IMR-90 (cell line): ENCODE measurements around the gene MAPRE2. TPM values are rescaled to one million over a fixed set of nuclear protein-coding genes. Genes with fewer than 3 reads are reported as not detected.

Source experiments
- ATAC-seq: fragments of 200-7000 bp; cut with Tn5 transposase; 2 replicates; pipeline ENCODE4 v1.9.1; 2020; ENCODE audit warnings: low read depth, mild to moderate bottlenecking, moderate library complexity
- BruUV-seq: library from RNA; stranded (reverse); fragments of 400-500 nt; replicated peaks from 2 replicates; lab custom pipeline; 2021; lab: Mats Ljungman, UMichigan
- CTCF ChIA-PET: fragments of 300-600 bp; formaldehyde crosslinking; extraction: SDS; loops from one replicate; lab custom pipeline; 2021; ENCODE audit warnings: antibody characterized with exemption; lab: Yijun Ruan, JAX
- POLR2A ChIA-PET: fragments of 300-600 bp; sonication (Branson Sonifier 250); formaldehyde crosslinking; loops from one replicate; lab custom pipeline; 2022; ENCODE audit warnings: antibody characterized with exemption; ENCODE audit not compliant: unreplicated experiment; lab: Charles Lee
- DNase-seq: peaks from one replicate; pipeline ENCODE4 v3.0.0; 2013
- H2AFZ ChIP-seq: replicated peaks from 2 replicates; pipeline ENCODE3; 2013; ENCODE audit warnings: low read length, mild to moderate bottlenecking; ENCODE audit not compliant: poor library complexity
- H2AK5ac ChIP-seq: 2 replicates; pipeline ENCODE4 v1.6.1; 2013; ENCODE audit warnings: low read depth, low read length, inconsistent platforms
- H2AK9ac ChIP-seq: replicated peaks from 2 replicates; pipeline ENCODE3; 2013; ENCODE audit warnings: mild to moderate bottlenecking, low read depth, low read length, moderate library complexity; ENCODE audit not compliant: poor library complexity
- H2BK120ac ChIP-seq: 2 replicates; pipeline ENCODE4 v1.6.1; 2013; ENCODE audit warnings: low read depth, low read length, inconsistent platforms
- H2BK15ac ChIP-seq: 3 replicates; pipeline ENCODE4 v1.6.1; 2013; ENCODE audit warnings: low read depth, low read length, inconsistent platforms
- H2BK20ac ChIP-seq: 2 replicates; pipeline ENCODE4 v1.6.1; 2013; ENCODE audit warnings: low read depth, mild to moderate bottlenecking, inconsistent platforms, low read length, moderate library complexity
- H2BK5ac ChIP-seq: 2 replicates; pipeline ENCODE4 v1.6.1; 2013; ENCODE audit warnings: mild to moderate bottlenecking, low read depth, low read length, inconsistent platforms; ENCODE audit not compliant: poor library complexity, severe bottlenecking
- H3K14ac ChIP-seq: replicated peaks from 2 replicates; pipeline ENCODE4 v1.6.1; 2013; ENCODE audit warnings: low read depth, low read length, inconsistent platforms
- H3K18ac ChIP-seq: 2 replicates; pipeline ENCODE4 v1.6.1; 2013; ENCODE audit warnings: low read depth, low read length, control low read depth
- H3K23ac ChIP-seq: 2 replicates; pipeline ENCODE4 v1.6.1; 2013; ENCODE audit warnings: low read depth, low read length, inconsistent platforms
- H3K27ac ChIP-seq: 2 replicates; pipeline ENCODE4 v1.5.1; 2013; ENCODE audit warnings: mild to moderate bottlenecking, control low read depth, low read length; ENCODE audit not compliant: insufficient read depth
- H3K27me3 ChIP-seq: 2 replicates; pipeline ENCODE4 v1.6.1; 2013; ENCODE audit warnings: low read length; ENCODE audit not compliant: control insufficient read depth, insufficient read depth
- H3K36me3 ChIP-seq: 2 replicates; pipeline ENCODE4 v1.6.1; 2013; ENCODE audit warnings: low read length, mixed read lengths; ENCODE audit not compliant: control insufficient read depth, insufficient read depth
- H3K4ac ChIP-seq: 2 replicates; pipeline ENCODE4 v1.6.1; 2013; ENCODE audit warnings: low read depth, low read length, inconsistent platforms
- H3K4me1 ChIP-seq: 2 replicates; pipeline ENCODE4 v1.6.1; 2013; ENCODE audit warnings: low read length, mixed read lengths; ENCODE audit not compliant: control insufficient read depth, insufficient read depth
- H3K4me2 ChIP-seq: 2 replicates; pipeline ENCODE4 v1.6.1; 2013; ENCODE audit warnings: low read depth, mild to moderate bottlenecking, control low read depth, low read length, moderate library complexity
- H3K4me3 ChIP-seq: 2 replicates; pipeline ENCODE4 v1.5.1; 2013; ENCODE audit warnings: low read depth, mild to moderate bottlenecking, control low read depth, low read length, moderate library complexity; ENCODE audit not compliant: insufficient read depth
- H3K56ac ChIP-seq: 2 replicates; pipeline ENCODE4 v1.6.1; 2013; ENCODE audit warnings: low read length, inconsistent platforms; ENCODE audit not compliant: insufficient read depth; ENCODE audit errors: extremely low read depth
- H3K79me1 ChIP-seq, 2 experiments: 2 replicates each; pipeline ENCODE4 v1.6.1; 2013; ENCODE audit warnings: low read length in 2 of 2, inconsistent platforms in 1 of 2, low read depth in 1 of 2
- H3K9ac ChIP-seq: 2 replicates; pipeline ENCODE4 v1.6.1; 2013; ENCODE audit warnings: low read depth, low read length, control low read depth
- H3K9me1 ChIP-seq: 2 replicates; pipeline ENCODE4 v1.6.1; 2013; ENCODE audit warnings: low read length, inconsistent platforms; ENCODE audit not compliant: insufficient read depth
- H3K9me3 ChIP-seq: 2 replicates; pipeline ENCODE4 v1.6.1; 2013; ENCODE audit warnings: low read length; ENCODE audit not compliant: control insufficient read depth, insufficient read depth
- H4K20me1 ChIP-seq: 2 replicates; pipeline ENCODE4 v1.6.1; 2013; ENCODE audit warnings: low read length, inconsistent platforms; ENCODE audit not compliant: insufficient read depth
- H4K5ac ChIP-seq: 2 replicates; pipeline ENCODE4 v1.6.1; 2013; ENCODE audit warnings: mild to moderate bottlenecking, low read depth, low read length, control low read depth
- H4K8ac ChIP-seq, 2 experiments: 2 replicates each; pipeline ENCODE4 v1.6.1; 2013; ENCODE audit warnings: low read depth in 2 of 2, low read length in 2 of 2, control low read depth in 1 of 2, inconsistent platforms in 1 of 2
- H4K91ac ChIP-seq: 2 replicates; pipeline ENCODE4 v1.6.1; 2013; ENCODE audit warnings: low read depth, low read length, inconsistent platforms; ENCODE audit not compliant: insufficient read depth
- BHLHE40 ChIP-seq: fragments of 150-350 bp; IDR thresholded peaks from 2 replicates; pipeline ENCODE4 v1.6.1; 2016; ENCODE audit warnings: mild to moderate bottlenecking, low read depth, low read length
- CEBPB ChIP-seq: IDR thresholded peaks from 2 replicates; pipeline ENCODE4 v1.6.1; 2012; ENCODE audit warnings: low read depth, low read length, improper control_type of control experiment
- CHD1 ChIP-seq: IDR thresholded peaks from 2 replicates; pipeline ENCODE4 v1.6.1; 2012; ENCODE audit warnings: low read depth, low read length, improper control_type of control experiment
- CTCF ChIP-seq: conservative IDR thresholded peaks from 2 replicates; pipeline ENCODE4 v1.5.1; 2012; ENCODE audit warnings: mild to moderate bottlenecking, low read depth, low read length, improper control_type of control experiment
- FOS ChIP-seq: fragments of 150-350 bp; IDR thresholded peaks from 2 replicates; pipeline ENCODE4 v1.6.1; 2016; ENCODE audit warnings: low read depth, low read length
- MAFK ChIP-seq: IDR thresholded peaks from 2 replicates; pipeline ENCODE4 v1.6.1; 2012; ENCODE audit warnings: low read depth, low read length, improper control_type of control experiment
- MAZ ChIP-seq: IDR thresholded peaks from 2 replicates; pipeline ENCODE4 v1.6.1; 2012; ENCODE audit warnings: low read depth, mild to moderate bottlenecking, low read length, improper control_type of control experiment, moderate library complexity, borderline replicate concordance
- MXI1 ChIP-seq: IDR thresholded peaks from 2 replicates; pipeline ENCODE4 v1.6.1; 2012; ENCODE audit warnings: low read depth, mild to moderate bottlenecking, low read length, moderate library complexity, borderline replicate concordance
- NFE2L2 ChIP-seq: fragments of 150-350 bp; IDR thresholded peaks from 2 replicates; pipeline ENCODE4 v1.6.1; 2016; ENCODE audit warnings: low read depth, mild to moderate bottlenecking, low read length
- POLR2A ChIP-seq: IDR thresholded peaks from 2 replicates; pipeline ENCODE4 v1.6.1; 2012; ENCODE audit warnings: mild to moderate bottlenecking, low read depth, low read length
- RAD21 ChIP-seq: IDR thresholded peaks from 2 replicates; pipeline ENCODE4 v1.6.1; 2012; ENCODE audit warnings: low read length, improper control_type of control experiment
- RCOR1 ChIP-seq: IDR thresholded peaks from 2 replicates; pipeline ENCODE4 v1.6.1; 2012; ENCODE audit warnings: mild to moderate bottlenecking, low read length, improper control_type of control experiment; ENCODE audit not compliant: insufficient replicate concordance
- RFX5 ChIP-seq: IDR thresholded peaks from 2 replicates; pipeline ENCODE4 v1.8.0; 2012; ENCODE audit warnings: low read depth, mild to moderate bottlenecking, low read length, moderate library complexity
- SMC3 ChIP-seq: fragments of 150-350 bp; IDR thresholded peaks from 2 replicates; pipeline ENCODE4 v1.6.1; 2016; ENCODE audit warnings: low read depth, mild to moderate bottlenecking, antibody characterized with exemption, low read length, moderate library complexity
- USF2 ChIP-seq: fragments of 150-350 bp; IDR thresholded peaks from 2 replicates; pipeline ENCODE4 v1.6.1; 2017; ENCODE audit warnings: mild to moderate bottlenecking, antibody characterized with exemption, low read length, low read depth
- WGBS, 2 experiments: methylation state at CpG; one replicate each; pipeline versions ENCODE4 v1.1.5 to v1.1.7; 2013; ENCODE audit warnings: missing lambda C conversion rate in 2 of 2; ENCODE audit not compliant: insufficient read length in 1 of 2; ENCODE audit errors: extremely low coverage in 2 of 2; 5-methylcytosine and 5-hydroxymethylcytosine counted together
- dilution Hi-C: fragments of 300-500 bp; cut with HindIII; formaldehyde crosslinking; loops from one replicate; pipeline ENCODE4 v1.14.3; 2018; ENCODE audit warnings: low sequenced_read_pairs; ENCODE audit not compliant: unreplicated experiment
- in situ Hi-C: fragments of 300-500 bp; cut with MboI; formaldehyde crosslinking; loops from 3 replicates; pipeline ENCODE4 v1.14.3; 2019; ENCODE audit warnings: low sequenced_read_pairs, inconsistent platforms, mixed read lengths
- intact Hi-C: fragments of 100-400 bp; cut with micrococcal nuclease; formaldehyde crosslinking; loops from 2 replicates; pipeline ENCODE4 v1.10.0; 2022
- polyA plus RNA-seq, 3 experiments: library from polyadenylated mRNA; depleted of rRNA; stranded (reverse); fragments of >200 nt; gene quantifications; 2 replicates each; pipeline ENCODE4 v1.2.3, GENCODE V29; 2012; ENCODE audit warnings: low replicate concordance in 1 of 3
- total RNA-seq: library from RNA; depleted of rRNA; stranded (reverse); fragments of >200 nt; gene quantifications from 2 replicates; pipeline ENCODE4 v1.2.3, GENCODE V29; 2012
- TF ChIP-seq, protein P1 (sequence below): fragments of 150-350 bp; IDR thresholded peaks from 2 replicates; pipeline ENCODE4 v1.6.1; 2016; ENCODE audit warnings: low read depth, mild to moderate bottlenecking, low read length, moderate library complexity, borderline replicate concordance

Gene MAPRE2
- total and polyA plus RNA-seq, 2 of the 4 experiments (the other 2 are of a cell fraction): 19.6 to 23.8 TPM

DNA sequence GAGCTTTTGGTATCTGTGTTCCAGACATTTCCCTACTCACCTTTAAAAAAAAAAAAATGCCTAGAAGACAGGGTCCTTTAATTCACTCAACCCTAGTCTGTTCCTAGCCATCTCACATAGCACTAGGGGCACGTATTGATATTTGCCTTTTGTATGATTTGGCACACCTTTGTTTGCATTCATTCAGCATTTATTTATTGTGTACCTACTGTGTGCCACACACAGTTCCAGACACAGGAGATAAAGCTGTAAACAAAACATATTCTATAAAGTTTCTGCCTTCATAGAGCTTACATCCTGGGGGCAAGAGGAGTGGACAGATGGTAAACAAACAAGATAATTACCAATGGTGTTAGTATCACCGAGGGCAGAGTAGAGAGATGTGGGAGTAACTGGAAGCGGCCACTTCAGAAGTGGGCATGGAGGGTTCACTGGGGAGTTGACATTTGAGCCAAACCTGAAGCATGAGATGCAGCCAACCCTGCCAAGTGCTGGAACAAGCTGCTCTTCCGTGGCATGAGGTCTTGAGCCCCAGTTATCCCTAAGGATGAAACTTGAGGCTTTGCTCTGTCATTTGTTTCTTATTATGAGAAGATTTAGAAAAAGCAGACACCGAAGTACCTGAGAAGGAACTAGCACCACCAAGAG lies 18.2 kb downstream of the MAPRE2 start:
- dilution Hi-C loops (no loop called here), intact Hi-C loops (no loop called here), in situ Hi-C loops (no loop called here)
- H2BK5ac ChIP-seq: no peak overlapping the region
- H3K4me2 ChIP-seq: no peak overlapping the region
- BruUV-seq: no TSS peak
- H3K4me3 ChIP-seq: no peak overlapping the region
- H4K91ac ChIP-seq: no peak overlapping the region
- TF ChIP-seq CHD1: no peak
- no peak for TF ChIP-seq MAFK
- TF ChIP-seq RFX5: no peak
- no peak for TF ChIP-seq MAZ
- no peak for TF ChIP-seq FOS
- no peak for TF ChIP-seq POLR2A
- TF ChIP-seq RAD21: no peak
- TF ChIP-seq, protein P1, sequence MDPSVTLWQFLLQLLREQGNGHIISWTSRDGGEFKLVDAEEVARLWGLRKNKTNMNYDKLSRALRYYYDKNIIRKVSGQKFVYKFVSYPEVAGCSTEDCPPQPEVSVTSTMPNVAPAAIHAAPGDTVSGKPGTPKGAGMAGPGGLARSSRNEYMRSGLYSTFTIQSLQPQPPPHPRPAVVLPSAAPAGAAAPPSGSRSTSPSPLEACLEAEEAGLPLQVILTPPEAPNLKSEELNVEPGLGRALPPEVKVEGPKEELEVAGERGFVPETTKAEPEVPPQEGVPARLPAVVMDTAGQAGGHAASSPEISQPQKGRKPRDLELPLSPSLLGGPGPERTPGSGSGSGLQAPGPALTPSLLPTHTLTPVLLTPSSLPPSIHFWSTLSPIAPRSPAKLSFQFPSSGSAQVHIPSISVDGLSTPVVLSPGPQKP: no peak
- no peak for TF ChIP-seq CEBPB
- no peak for TF ChIP-seq MXI1
- TF ChIP-seq CTCF: no peak
- no peak for TF ChIP-seq RCOR1
- no peak for TF ChIP-seq SMC3
- no peak for TF ChIP-seq BHLHE40
- no peak for TF ChIP-seq NFE2L2
- TF ChIP-seq USF2: no peak
- H3K79me1 ChIP-seq: peaks cover 5 to 6% of the 10 kb centered on the region in 2 experiments; a peak in 3 of 4 replicates
- H3K18ac ChIP-seq: no peak overlapping the region
- no peak overlapping the region for H3K14ac ChIP-seq
- H2BK15ac ChIP-seq: no peak overlapping the region
- CTCF ChIA-PET: interaction anchor here (1.1 kb wide), 1 partner anchor 11 kb away, joined by 3 read pairs; no protein-coding TSS in a partner anchor
- no peaks in the 10 kb centered on the region for H4K20me1 ChIP-seq
- H3K23ac ChIP-seq: no peak overlapping the region
- DNase-seq (no peak), ATAC-seq (no peak)
- H3K4me1 ChIP-seq: no peaks in the 10 kb centered on the region
- H2AFZ ChIP-seq: no peak overlapping the region
- no peaks in the 10 kb centered on the region for H3K9me1 ChIP-seq
- no peak overlapping the region for H2BK120ac ChIP-seq
- H4K5ac ChIP-seq: no peak overlapping the region
- no peak overlapping the region for H3K9ac ChIP-seq
- POLR2A ChIA-PET: no interaction called here
- H3K27me3 ChIP-seq: no peaks in the 10 kb centered on the region
- H4K8ac ChIP-seq: no peak overlapping the region
- WGBS, 2 experiments: 90% methylated on average over 4 of the region's 5 CpGs; no CpG with 5 or more reads in 1 of the 2 experiments
- no peaks in the 10 kb centered on the region for H3K36me3 ChIP-seq
- H2AK5ac ChIP-seq: no peak overlapping the region
- H2BK20ac ChIP-seq: no peak overlapping the region
- H3K4ac ChIP-seq: no peak overlapping the region
- H3K9me3 ChIP-seq: no peaks in the 10 kb centered on the region
- H3K27ac ChIP-seq: no peak overlapping the region
- H3K56ac ChIP-seq: no peak overlapping the region
- H2AK9ac ChIP-seq: no peak overlapping the region
